Measurements from ENCODE around the gene SENP7. TPM values are rescaled to one million over a fixed set of nuclear protein-coding genes. Genes with fewer than 3 reads are reported as not detected.

Gene SENP7
- total RNA-seq, 2 experiments from 2014 or later = 15.8 to 18.4 TPM

- intact Hi-C loops (cut with micrococcal nuclease) = no loop called here
- no peaks in the 10 kb centered on the region for H3K27me3 Mint-ChIP-seq
- ChIA-PET POLR2A (no interaction called here), CTCF (no interaction called here)
- no peak overlapping the region for H3K27ac Mint-ChIP-seq
- H3K36me3 Mint-ChIP-seq = peaks cover 26% of the 10 kb centered on the region
- peaks cover 14% of the 10 kb centered on the region for H3K9me3 Mint-ChIP-seq
- no peak overlapping the region for H3K4me3 Mint-ChIP-seq
- peaks cover 32% of the 10 kb centered on the region for H3K4me1 Mint-ChIP-seq (ENCODE audit: low read depth)
- DNase-seq = no peak
Measured at GRCh38 chr3:101413656-101414055, 99.4 kb downstream of the SENP7 start.

DNA sequence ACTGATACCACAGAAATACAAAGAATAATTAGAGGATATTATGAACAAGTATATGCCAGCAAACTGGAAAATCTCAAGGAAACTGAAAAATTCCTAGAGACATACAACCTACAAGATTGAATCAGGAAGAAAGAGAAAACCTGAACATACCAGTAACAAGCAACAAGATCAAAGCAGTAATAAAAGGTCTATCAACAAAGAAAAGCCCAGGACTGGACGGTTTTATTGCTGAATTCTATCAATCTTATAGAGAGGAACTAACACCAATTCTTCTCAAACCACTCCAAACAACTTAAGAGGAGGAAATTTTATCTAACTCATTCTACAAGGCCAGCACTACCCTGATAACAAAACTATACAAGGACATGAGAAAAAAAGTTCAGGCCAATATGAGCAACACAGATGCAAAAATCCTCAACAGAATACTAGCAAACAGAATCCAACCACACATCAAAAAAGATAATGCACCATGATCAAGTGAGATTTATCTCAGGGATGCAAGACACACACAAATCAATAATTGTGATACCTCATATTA, 121.5 kb downstream of the SENP7 start:
- H3K4me3 Mint-ChIP-seq = no peak overlapping the region
- intact Hi-C loops (cut with micrococcal nuclease) = no loop called here
- H3K27me3 Mint-ChIP-seq = no peaks in the 10 kb centered on the region
- DNase-seq = no peak
- no peak overlapping the region for H3K27ac Mint-ChIP-seq
- ChIA-PET CTCF (no interaction called here), POLR2A (no interaction called here)
- peaks cover 35% of the 10 kb centered on the region for H3K4me1 Mint-ChIP-seq (ENCODE audit: low read depth)
- H3K36me3 Mint-ChIP-seq = peaks cover 41% of the 10 kb centered on the region
- H3K9me3 Mint-ChIP-seq = peaks cover 33% of the 10 kb centered on the region

DNA sequence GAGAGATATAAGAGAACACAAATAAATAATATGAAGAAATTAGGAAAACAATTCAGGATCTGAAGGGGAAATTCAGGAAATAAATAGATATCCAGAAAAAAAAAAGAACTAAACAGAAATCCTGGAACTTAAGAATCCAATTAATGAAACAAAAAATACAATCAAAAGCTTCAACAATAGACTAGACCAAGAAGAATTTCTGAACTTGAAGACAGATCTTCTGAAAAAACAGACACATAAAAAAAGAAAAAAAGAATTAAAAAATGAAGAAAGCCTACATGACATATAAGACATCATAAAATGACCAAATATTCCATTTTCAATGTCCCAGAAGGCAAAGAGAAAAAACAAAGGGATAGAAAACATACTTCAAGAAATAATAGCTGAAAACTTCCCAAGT, 124.3 kb downstream of the SENP7 start:
- intact Hi-C loops (cut with micrococcal nuclease) = no loop called here
- ChIA-PET CTCF (no interaction called here), POLR2A (no interaction called here)
- Mint-ChIP-seq H3K27me3 (no peaks in the 10 kb centered on the region), H3K9me3 (peaks cover 23% of the 10 kb centered on the region), H3K36me3 (peaks cover 26% of the 10 kb centered on the region), H3K4me3 (no peak overlapping the region), H3K27ac (no peak overlapping the region), H3K4me1 (ENCODE audit: low read depth) (peaks cover 43% of the 10 kb centered on the region)
- DNase-seq = no peak

- Mint-ChIP-seq H3K27me3 (no peaks in the 10 kb centered on the region), H3K4me3 (no peak overlapping the region), H3K36me3 (peaks cover 18% of the 10 kb centered on the region), H3K27ac (no peak overlapping the region), H3K4me1 (ENCODE audit: low read depth) (peaks cover 43% of the 10 kb centered on the region), H3K9me3 (peaks cover 12% of the 10 kb centered on the region)
- CTCF ChIA-PET = no interaction called here
- POLR2A ChIA-PET = no interaction called here
- DNase-seq = no peak
- intact Hi-C loops (cut with micrococcal nuclease) = no loop called here
Measured at GRCh38 chr3:101387351-101387750, 125.7 kb downstream of the SENP7 start.

GRCh38 chr3:101384426-101384825, 128.6 kb downstream of the SENP7 start:
- no peaks in the 10 kb centered on the region for H3K27me3 Mint-ChIP-seq
- POLR2A ChIA-PET = no interaction called here
- DNase-seq = no peak
- intact Hi-C loops (cut with micrococcal nuclease) = loop anchor here (5.0 kb wide), 2 partner anchors 83 to 293 kb away; partner anchors contain the start of gene ZBTB11
- H3K4me3 Mint-ChIP-seq = no peak overlapping the region
- CTCF ChIA-PET = interaction anchor here (0.9 to 4.3 kb wide), 2 partner anchors 17 to 313 kb away, joined by 4 to 36 read pairs; no protein-coding TSS in a partner anchor
- peaks cover 8% of the 10 kb centered on the region for H3K9me3 Mint-ChIP-seq
- peaks cover 9% of the 10 kb centered on the region for H3K36me3 Mint-ChIP-seq
- H3K4me1 Mint-ChIP-seq (ENCODE audit: low read depth) = peaks cover 43% of the 10 kb centered on the region
- H3K27ac Mint-ChIP-seq = no peak overlapping the region

- CTCF ChIA-PET = interaction anchor here (0.9 to 4.3 kb wide), 3 partner anchors 16 to 313 kb away, joined by 3 to 36 read pairs (median 4); no protein-coding TSS in a partner anchor
- no peak overlapping the region for H3K27ac Mint-ChIP-seq
- intact Hi-C loops (cut with micrococcal nuclease) = loop anchor here (5.0 kb wide), 2 partner anchors 84 to 294 kb away; partner anchors contain the start of gene ZBTB11
- DNase-seq = no peak
- POLR2A ChIA-PET = no interaction called here
- peaks cover under 1% of the 10 kb centered on the region for H3K9me3 Mint-ChIP-seq
- no peak overlapping the region for H3K4me3 Mint-ChIP-seq
- H3K27me3 Mint-ChIP-seq = no peaks in the 10 kb centered on the region
- peaks cover 8% of the 10 kb centered on the region for H3K36me3 Mint-ChIP-seq
- peaks cover 46% of the 10 kb centered on the region for H3K4me1 Mint-ChIP-seq (ENCODE audit: low read depth)
Measured at GRCh38 chr3:101383656-101384055, 129.4 kb downstream of the SENP7 start.

GRCh38 chr3:101383156-101383575, 129.8 kb downstream of the SENP7 start:
- no peaks in the 10 kb centered on the region for H3K27me3 Mint-ChIP-seq
- ChIA-PET POLR2A (no interaction called here), CTCF (interaction anchor here (0.9 to 4.3 kb wide), 4 partner anchors 178 to 920 kb away, joined by 3 to 36 read pairs (median 4); partner anchors contain the start of gene TRMT10C)
- H3K9me3 Mint-ChIP-seq = no peaks in the 10 kb centered on the region
- H3K4me1 Mint-ChIP-seq (ENCODE audit: low read depth) = peaks cover 50% of the 10 kb centered on the region
- H3K27ac Mint-ChIP-seq = no peak overlapping the region
- peaks cover 9% of the 10 kb centered on the region for H3K36me3 Mint-ChIP-seq
- DNase-seq = no peak
- intact Hi-C loops (cut with micrococcal nuclease) = loop anchor here (5.0 kb wide), 2 partner anchors 84 to 294 kb away; partner anchors contain the start of gene ZBTB11
- no peak overlapping the region for H3K4me3 Mint-ChIP-seq

GRCh38 chr3:101381809-101382208, 131.2 kb downstream of the SENP7 start:
- no peaks in the 10 kb centered on the region for H3K9me3 Mint-ChIP-seq
- H3K27ac Mint-ChIP-seq = no peak overlapping the region
- H3K27me3 Mint-ChIP-seq = no peaks in the 10 kb centered on the region
- H3K4me3 Mint-ChIP-seq = no peak overlapping the region
- no peak for DNase-seq
- CTCF ChIA-PET = interaction anchor here (0.6 to 4.3 kb wide), 18 partner anchors 17 to 918 kb away, joined by 3 to 36 read pairs (median 3); partner anchors contain the start of gene TRMT10C
- POLR2A ChIA-PET = no interaction called here
- peaks cover 6% of the 10 kb centered on the region for H3K36me3 Mint-ChIP-seq
- intact Hi-C loops (cut with micrococcal nuclease) = loop anchor here (1.0 to 5.0 kb wide), 8 partner anchors 85 to 731 kb away; partner anchors contain the start of genes TFG and ZBTB11
- H3K4me1 Mint-ChIP-seq (ENCODE audit: low read depth) = peaks cover 50% of the 10 kb centered on the region

DNA sequence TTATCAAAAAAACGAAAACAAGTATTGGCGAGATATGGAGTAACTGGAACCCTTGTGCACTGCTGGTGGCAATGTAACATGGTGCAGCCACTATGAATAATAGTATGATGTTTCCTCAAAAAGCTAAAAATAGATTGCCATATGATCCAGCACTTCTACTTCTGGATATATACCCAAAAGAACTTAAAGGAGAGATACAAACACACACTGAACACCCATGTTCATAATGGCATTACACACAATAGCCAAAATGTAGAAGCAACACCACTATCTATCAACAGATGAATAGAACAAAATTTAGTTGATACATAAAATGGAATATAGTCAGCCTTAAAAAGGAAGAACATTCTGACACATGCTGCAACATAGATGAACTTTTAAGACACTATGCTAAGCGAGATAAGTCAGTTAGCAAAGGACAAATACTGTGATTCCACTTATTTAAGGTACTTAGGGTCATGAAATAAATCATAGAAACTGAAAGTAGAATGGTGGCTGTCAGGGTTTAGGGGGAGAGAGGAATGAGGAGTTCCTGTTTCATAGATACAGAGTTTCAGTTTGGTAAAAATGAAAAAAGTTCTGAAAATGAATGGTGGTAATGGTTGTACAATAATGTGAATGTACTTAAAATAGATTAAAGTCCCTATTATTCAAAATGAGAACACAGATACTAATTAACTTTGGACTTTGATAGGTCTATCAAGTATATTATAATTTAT, 133.2 kb downstream of the SENP7 start:
- H3K4me1 Mint-ChIP-seq (ENCODE audit: low read depth) = peaks cover 47% of the 10 kb centered on the region

GRCh38 chr3:101377796-101378195, 135.2 kb downstream of the SENP7 start:
- intact Hi-C loops (cut with micrococcal nuclease) = no loop called here
- CTCF ChIA-PET = no interaction called here
- Mint-ChIP-seq H3K27ac (no peak overlapping the region), H3K4me3 (no peak overlapping the region), H3K27me3 (no peaks in the 10 kb centered on the region), H3K9me3 (no peaks in the 10 kb centered on the region), H3K36me3 (peaks cover 7% of the 10 kb centered on the region), H3K4me1 (ENCODE audit: low read depth) (peaks cover 56% of the 10 kb centered on the region)
- DNase-seq = no peak
- POLR2A ChIA-PET = no interaction called here

More for the DNA sequence above, 133.2 kb downstream of the SENP7 start:
- H3K4me3 Mint-ChIP-seq = no peak overlapping the region
- ChIA-PET CTCF (no interaction called here), POLR2A (no interaction called here)
- H3K27ac Mint-ChIP-seq = no peak overlapping the region
- H3K9me3 Mint-ChIP-seq = no peaks in the 10 kb centered on the region
- no peaks in the 10 kb centered on the region for H3K27me3 Mint-ChIP-seq
- H3K36me3 Mint-ChIP-seq = peaks cover 6% of the 10 kb centered on the region
- no peak for DNase-seq
- intact Hi-C loops (cut with micrococcal nuclease) = loop anchor here (1.0 to 5.0 kb wide), 8 partner anchors 10 to 671 kb away; partner anchors contain the start of genes TFG and ZBTB11

GRCh38 chr3:101377209-101377608, 135.8 kb downstream of the SENP7 start:
- H3K9me3 Mint-ChIP-seq = no peaks in the 10 kb centered on the region

DNA sequence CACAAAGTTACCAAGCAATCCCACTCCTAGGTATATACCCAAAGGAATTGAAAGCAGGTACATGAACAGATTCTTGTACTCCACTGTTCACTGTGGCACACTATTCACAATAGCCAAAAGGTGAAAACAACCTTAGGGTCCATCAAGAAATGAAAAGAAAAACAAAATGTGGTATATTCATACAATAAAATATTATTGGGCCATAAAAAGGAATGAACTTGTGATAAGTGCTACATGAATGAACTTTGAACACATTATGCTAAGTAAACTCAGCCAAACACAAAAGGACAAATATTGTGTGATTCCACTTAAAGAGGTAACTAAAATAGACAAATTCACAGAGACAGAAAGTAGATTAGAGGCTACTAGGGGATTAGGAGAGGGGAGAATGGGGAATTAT, 137.4 kb downstream of the SENP7 start:
- H3K27ac Mint-ChIP-seq = no peak overlapping the region
- no peaks in the 10 kb centered on the region for H3K27me3 Mint-ChIP-seq
- peaks cover 45% of the 10 kb centered on the region for H3K4me1 Mint-ChIP-seq (ENCODE audit: low read depth)
- intact Hi-C loops (cut with micrococcal nuclease) = no loop called here
- ChIA-PET POLR2A (no interaction called here), CTCF (interaction anchor here (0.7 kb wide), 1 partner anchor 905 kb away, joined by 3 read pairs; no protein-coding TSS in a partner anchor)
- H3K36me3 Mint-ChIP-seq = peaks cover 7% of the 10 kb centered on the region
- no peak overlapping the region for H3K4me3 Mint-ChIP-seq
- H3K9me3 Mint-ChIP-seq = no peaks in the 10 kb centered on the region
- no peak for DNase-seq

More at GRCh38 chr3:101377209-101377608, 135.8 kb downstream of the SENP7 start:
- Mint-ChIP-seq H3K27ac (no peak overlapping the region), H3K4me3 (no peak overlapping the region), H3K36me3 (peaks cover 7% of the 10 kb centered on the region), H3K4me1 (ENCODE audit: low read depth) (peaks cover 56% of the 10 kb centered on the region), H3K27me3 (no peaks in the 10 kb centered on the region)
- intact Hi-C loops (cut with micrococcal nuclease) = no loop called here
- CTCF ChIA-PET = no interaction called here
- no peak for DNase-seq
- POLR2A ChIA-PET = no interaction called here
